ENCODE measurements around the gene CFAP53. TPM values are rescaled to one million over a fixed set of nuclear protein-coding genes. Genes with fewer than 3 reads are reported as not detected.
"Not testable (repeated sequence)": the region's sequence is repeated elsewhere in the genome, so short reads cannot be mapped to it uniquely, and the experiment has no call there.

Gene CFAP53, protein sequence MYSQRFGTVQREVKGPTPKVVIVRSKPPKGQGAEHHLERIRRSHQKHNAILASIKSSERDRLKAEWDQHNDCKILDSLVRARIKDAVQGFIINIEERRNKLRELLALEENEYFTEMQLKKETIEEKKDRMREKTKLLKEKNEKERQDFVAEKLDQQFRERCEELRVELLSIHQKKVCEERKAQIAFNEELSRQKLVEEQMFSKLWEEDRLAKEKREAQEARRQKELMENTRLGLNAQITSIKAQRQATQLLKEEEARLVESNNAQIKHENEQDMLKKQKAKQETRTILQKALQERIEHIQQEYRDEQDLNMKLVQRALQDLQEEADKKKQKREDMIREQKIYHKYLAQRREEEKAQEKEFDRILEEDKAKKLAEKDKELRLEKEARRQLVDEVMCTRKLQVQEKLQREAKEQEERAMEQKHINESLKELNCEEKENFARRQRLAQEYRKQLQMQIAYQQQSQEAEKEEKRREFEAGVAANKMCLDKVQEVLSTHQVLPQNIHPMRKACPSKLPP
- total RNA-seq: not detected
- long read RNA-seq: 0 reads

DNA sequence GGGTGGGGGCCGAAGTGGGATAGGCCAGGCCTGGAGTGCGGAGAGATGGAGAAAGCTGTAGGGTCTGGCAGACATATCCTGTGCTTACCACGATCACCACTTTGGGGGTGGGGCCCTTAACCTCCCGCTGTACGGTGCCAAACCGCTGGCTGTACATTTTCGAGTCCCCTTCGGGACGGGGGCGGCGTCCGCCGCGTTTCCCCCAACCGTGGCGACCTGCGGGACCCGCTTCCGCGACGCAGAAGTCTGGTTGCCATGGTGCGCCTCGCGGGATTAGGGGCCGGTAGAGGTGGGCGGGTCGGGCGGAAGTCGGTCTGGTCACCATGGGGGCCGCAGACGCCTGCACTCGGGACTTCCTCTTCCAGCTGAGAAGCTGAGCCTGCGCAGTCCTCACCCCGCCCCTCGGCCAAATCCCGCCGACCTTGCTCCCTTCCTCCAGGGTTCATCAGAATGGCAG is at the start of gene CFAP53:
Gene CFAP53, minus strand, starts transcription at position 248 of the 457 bp plus-strand sequence. Its CDS starts 91 bp downstream, at position 157.
- intact Hi-C loops (cut with micrococcal nuclease): no loop called here
- ATAC-seq: peak; percentile 96

DNA sequence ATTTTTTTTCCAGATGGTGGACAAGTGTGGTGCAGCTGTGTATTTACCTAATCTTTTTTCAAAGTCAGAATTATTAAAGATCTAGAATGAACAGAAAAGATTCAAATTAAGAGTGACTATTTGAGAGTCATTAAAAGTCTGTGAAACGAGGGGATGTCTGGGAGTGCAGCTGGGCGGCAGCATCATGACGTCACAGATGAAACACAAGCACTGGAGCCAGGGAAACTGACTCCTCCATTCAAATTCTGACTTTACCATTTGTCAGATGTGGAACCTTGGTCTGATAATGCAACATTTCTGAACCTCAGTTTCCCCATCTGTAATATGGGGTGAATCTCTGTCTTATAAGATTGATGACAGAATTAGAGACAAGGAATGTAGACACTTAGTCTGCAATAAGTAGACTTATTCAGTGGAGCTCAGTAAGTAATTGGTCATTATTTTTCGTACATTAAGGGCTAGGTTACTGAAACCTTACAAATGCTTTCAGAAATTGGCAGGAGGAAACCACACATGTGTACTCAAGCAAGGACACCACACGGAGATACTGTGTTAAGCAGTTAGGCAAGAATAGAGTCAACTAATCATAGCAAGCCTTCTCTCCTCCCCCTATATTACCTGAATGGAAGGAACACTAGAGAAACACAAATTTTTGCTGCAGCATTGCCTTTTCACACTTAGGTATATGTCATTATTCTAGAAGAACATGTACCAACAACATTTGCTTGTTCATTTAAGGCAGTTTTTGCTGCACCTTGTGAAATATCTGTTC is 49.0 kb upstream of the CFAP53 start:
- intact Hi-C loops (cut with micrococcal nuclease): no loop called here
- ATAC-seq (no peak), DNase-seq (no peak)

More for the DNA sequence above, at the start of gene CFAP53:
- DNase-seq: peak; percentile 96

DNA sequence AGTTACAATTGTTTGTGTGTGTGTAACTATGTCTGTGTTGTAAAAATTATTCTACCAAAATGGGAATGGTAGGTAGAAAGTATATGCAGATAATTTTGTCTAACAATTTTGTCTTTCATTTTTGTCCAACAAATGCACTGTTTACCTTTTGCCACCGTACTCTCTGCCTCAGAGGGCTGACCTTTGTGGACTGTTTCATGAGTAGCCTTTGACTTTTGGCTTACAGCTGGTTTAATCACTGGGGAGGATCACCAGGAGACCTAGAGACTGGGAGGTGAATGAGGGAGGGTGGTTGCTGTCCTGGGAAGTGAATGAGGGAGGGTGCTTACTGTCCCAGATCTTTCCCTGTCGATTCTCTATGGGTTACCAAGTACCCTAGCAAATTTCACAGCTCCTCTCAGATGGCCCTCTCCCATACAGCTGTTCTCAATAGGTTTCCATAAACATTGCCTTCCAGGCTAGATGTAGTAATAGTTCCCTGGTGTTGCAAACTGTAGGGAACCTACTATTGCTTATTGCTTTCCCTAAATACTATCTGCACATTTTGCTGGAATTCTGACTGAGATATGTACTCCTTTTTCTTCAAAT is 47.7 kb upstream of the CFAP53 start:
- ATAC-seq (no peak), DNase-seq (no peak)
- intact Hi-C loops (cut with micrococcal nuclease): no loop called here

DNA sequence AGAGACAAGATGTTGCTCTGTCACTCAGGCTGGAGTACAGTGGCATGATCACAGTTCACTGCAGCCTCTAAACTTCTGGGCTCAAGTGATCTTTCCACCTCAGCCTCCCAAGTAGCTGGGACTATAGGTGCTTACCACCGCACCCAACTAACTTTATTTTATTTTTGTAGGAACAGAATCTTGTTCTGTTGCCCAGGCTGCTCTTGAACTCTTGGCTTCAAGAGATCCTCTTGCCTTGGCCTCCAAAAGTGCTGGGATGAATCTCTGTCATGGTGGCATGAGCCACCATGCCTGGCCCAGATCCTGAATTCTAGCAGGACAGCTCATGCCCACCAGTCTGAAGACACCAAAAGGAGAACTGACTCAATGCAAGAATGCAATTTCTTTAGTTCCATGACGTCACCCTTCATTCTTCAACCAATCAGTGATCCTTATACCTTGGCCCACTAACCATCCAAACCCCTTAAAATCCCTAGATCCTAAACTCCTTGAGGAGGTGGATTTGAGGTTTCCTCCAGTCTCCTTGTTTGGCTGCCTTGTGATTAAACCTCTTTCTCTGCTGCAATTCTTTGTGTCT is 46.8 kb upstream of the CFAP53 start:
- intact Hi-C loops (cut with micrococcal nuclease): no loop called here
- ATAC-seq (no peak), DNase-seq (no peak)

DNA sequence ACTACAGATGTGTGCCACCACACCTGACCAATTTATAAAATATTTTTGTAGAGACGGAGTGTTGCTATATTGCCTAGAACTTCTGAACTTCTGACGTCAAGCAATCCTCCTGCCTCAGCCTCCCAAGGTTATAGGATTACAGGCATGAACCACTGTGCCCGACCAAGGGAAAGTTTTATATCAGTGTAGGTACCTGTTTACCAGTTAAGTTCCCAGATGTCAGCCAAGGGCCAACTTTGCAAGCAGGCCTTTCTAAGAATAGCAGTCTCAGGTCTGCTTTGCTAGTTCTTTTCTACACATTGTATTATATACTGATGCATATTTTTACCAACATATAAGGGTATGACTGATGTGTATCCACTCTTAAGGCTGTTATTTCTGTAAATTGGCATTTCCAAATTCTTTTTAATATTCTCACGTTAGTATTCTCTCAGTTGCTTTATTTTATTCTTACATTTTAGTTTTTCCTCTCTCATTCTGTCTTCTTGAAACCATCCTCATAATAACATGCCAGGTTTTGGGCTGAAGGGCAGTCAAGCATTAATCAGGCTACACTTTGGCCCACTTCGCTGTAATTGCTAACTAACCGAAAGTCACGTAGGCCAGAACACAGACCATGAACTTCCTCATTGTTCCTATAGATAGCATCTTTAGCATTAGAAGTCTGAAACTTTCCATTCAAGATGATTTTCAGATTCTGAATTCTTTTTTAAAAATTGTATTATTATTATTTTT is 46.2 kb upstream of the CFAP53 start:
- DNase-seq: no peak
- intact Hi-C loops (cut with micrococcal nuclease): no loop called here
- ATAC-seq: no peak

DNA sequence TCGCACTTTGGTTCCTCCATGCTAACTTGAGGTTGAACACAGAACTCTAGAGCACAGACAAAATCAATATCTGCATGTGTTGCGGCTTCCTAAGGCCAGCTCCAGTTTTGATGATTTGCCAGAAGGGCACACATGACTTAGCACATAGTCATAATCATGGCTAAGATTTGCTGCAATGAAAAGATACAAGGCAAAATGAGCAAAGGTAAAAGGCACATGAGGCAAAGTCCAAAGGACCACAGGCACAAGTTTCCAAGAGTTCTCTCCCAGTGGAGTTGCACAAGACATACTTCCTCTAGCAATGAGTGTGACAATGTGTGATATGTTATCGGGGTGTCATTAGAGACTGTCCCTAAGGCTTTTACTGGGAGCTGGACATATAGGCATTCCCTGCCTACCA is 45.4 kb upstream of the CFAP53 start:
- intact Hi-C loops (cut with micrococcal nuclease): no loop called here
- no peak for ATAC-seq
- DNase-seq: no peak

DNA sequence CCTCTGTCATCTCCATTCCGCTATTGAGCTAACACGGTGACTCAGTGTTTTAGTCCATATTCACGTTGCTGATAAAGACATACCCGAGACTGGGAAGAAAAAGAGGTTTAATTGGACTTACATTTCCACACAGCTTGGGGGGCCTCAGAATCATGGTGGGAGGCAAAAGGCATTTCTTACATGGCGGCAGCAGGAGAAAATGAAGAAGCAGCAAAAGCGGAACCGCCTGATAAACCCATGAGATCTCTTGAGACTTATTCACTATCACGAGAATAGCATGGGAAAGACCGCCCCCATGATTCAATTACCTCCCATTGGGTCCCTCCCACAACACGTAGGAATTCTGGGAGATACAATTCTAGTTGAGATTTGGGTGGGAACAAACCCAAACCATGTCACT is 43.8 kb upstream of the CFAP53 start:
- DNase-seq (no peak), ATAC-seq (no peak)
- intact Hi-C loops (cut with micrococcal nuclease): no loop called here

DNA sequence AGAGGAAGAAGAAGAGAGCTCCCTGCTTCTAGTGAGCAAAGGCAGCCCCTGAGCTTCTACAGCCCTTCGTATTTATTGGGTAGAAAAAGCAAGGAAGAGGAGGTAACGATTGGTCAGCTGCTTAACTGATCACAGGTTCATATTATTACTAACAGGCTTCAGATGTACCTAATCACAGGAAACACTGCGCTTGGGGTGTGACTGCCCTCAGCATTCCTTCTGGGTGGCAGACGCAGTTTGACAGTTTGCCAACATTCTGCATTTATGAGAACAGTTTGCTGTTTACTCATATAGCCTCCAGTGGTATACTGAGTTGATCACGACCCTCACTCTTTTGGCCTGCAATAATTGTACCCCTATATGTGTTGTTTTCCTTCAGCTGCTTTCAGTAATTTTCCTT is 42.6 kb upstream of the CFAP53 start:
- ATAC-seq; intact Hi-C loops (cut with micrococcal nuclease); DNase-seq: not testable (repeated sequence)

DNA sequence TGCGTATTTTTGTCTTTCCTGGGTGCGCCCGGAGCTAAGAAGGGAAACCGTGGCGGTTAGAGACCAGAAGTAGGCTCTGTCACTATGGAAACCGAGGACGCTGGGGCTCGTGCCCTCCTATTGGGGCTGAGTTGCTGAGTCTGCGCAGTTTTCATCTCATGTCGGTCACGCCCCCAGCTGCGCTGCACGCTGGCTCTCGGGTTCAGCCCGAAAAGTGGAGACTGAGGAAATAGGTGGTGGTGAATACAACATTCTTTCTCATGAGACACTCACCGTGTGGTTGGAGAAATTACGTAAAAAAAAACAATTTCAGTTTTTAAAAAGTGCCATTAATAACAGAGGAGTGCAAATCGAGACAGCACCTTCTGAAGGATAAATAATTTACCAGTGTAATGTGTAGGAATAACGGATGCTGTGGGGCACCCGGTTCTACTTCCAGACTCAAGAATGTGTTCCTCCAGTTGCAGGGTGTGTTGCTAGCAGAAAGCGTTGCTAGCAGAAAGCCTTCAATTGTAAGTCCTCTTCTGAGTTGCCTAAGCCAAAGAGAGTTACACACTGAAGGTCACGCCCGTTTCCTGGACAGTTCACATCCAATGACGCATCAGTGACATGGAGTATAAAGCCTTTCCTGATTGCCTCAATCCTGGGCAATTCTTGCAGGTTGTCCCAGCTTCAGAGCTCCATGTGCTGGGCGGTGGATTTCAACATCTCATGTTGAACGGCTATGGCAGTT is 41.6 kb upstream of the CFAP53 start:
- DNase-seq: peak; percentile 93
- intact Hi-C loops (cut with micrococcal nuclease): no loop called here
- peak; percentile 99 for ATAC-seq

DNA sequence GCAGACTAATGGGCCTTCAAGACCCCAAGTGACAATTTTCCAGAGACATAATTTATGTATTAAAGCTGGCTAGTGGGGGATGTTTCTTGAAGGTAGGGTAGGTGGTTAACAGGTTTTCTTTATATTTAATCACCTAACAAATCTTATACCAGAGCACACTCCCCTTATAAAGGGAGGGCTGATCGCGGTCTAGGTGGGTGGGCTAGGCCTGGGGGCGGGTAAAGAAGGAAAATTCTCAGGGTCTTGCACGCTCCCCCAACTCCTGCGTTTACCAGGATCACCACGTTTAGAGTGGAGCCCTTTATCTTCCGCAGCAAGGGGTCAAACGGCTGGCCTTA is 41.1 kb upstream of the CFAP53 start:
- DNase-seq (no peak), ATAC-seq (no peak)
- intact Hi-C loops (cut with micrococcal nuclease): no loop called here

DNA sequence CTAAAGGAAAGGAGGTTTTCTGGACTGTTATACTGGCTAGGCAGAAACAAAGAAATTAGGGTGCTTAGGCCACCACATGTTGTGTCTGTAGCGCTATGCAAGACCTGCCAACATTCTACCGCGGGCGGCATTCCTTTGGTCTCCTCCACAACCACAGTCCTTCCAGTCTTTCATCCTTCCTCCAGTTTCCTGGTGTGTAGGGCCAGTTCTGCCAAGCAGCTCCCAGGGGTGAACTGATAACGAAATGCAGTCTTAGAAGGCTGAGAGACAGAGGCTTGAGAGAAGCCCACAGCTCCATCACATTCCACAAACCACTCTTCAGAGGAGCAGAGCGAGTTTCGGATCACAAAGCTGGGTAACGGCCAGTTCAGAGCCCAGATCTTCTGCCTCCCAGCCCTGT is 40.6 kb upstream of the CFAP53 start:
- DNase-seq (no peak), ATAC-seq (no peak)
- intact Hi-C loops (cut with micrococcal nuclease): no loop called here

DNA sequence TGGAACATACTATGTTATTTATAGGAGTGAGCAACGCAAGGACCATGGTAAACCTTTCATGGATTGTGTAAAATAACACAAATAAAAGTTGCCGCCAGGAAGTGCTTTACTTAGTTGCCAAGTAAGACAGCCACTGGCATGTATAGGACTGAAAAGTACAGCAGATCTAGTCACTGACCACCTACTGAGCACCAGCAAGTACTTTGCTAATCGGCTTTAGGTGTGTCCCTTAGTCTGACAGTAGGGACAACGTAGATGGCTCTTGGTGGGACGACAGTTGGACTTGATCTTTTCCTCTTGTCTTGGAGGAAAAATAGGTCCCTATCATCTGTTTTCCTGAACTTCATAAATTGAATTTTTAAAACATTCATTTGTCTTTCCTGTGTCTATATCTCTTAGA is 34.8 kb upstream of the CFAP53 start:
- intact Hi-C loops (cut with micrococcal nuclease): no loop called here
- no peak for DNase-seq
- ATAC-seq: no peak

DNA sequence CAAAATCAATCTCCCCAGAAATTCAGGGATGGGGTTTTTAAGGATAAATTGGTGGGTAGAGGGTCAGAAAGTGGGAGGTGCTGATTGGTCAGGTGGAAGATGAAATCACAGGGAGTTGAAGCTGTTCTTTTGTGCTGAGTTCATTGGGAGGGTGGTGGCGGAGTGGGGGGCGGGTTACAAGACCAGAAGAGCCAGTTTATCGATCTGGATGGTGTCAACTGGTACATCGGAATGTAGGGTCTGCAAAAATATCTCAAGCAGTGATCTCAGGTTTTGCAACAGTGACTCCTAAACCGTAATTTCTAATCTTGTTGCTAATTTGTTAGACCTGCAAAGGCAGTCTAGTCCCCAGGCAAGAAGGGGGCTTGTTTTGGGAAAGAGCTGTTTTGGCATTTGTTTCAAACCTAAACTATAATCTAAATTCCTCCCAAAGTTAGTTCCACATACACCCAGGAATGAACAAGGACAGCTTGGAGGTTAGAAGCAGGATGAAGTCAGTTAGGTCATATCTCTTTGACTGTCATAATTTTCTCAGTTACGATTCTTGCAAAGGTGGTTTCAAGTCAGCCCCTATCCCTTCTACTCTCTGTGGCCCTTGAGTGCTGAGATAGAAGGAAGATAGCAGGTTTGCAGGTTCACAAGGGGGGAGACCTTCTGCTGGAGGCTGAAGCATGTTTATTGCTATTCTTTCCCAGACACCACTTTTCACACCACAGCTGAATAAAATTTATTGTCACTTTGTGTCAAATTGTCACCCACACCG is 33.5 kb upstream of the CFAP53 start:
- ATAC-seq: no peak
- intact Hi-C loops (cut with micrococcal nuclease): no loop called here

DNA sequence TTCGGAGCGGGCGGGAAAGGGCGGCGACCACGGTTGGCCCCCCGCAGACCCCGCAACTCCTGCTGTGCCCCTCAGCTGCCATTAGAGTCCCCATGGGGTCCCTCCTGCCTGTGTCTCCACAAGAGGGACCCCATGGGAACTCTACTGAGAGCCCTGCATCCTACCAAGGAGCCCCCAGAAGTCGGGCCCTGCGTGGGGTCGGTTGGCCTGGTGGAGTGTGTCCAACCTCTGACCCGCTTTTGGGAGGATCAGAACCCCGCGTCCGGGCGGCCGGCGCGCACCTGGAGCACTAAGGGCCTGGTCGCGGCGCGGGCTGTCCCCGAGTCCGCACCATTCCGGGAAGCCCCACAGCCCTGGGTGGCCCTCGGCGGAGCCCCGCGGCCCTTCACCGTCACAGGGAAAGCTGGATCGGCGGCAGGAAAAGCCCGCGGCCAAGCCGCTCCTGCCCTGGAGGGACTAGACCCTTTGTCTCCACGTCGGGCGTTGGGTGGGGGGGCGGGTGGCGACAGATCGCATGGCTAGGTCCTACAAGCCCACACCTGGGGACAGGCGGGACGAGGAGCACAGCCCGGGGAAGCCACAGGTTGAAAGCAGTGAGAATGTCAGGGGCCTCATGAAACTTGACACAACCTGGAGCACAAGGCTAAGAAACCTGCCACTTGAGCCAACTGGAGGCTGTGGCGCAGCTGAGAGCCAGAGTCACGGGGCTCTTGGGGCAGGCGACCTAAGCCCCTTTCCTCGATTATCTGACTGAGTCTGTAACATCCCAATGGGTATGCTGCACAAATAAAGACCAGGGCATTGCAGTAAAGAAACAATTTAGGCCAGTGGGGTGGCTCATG is 32.4 kb upstream of the CFAP53 start:
- ATAC-seq: peak; percentile 28
- intact Hi-C loops (cut with micrococcal nuclease): no loop called here
- DNase-seq: no peak

More for the DNA sequence above, 33.5 kb upstream of the CFAP53 start:
- no peak for DNase-seq

DNA sequence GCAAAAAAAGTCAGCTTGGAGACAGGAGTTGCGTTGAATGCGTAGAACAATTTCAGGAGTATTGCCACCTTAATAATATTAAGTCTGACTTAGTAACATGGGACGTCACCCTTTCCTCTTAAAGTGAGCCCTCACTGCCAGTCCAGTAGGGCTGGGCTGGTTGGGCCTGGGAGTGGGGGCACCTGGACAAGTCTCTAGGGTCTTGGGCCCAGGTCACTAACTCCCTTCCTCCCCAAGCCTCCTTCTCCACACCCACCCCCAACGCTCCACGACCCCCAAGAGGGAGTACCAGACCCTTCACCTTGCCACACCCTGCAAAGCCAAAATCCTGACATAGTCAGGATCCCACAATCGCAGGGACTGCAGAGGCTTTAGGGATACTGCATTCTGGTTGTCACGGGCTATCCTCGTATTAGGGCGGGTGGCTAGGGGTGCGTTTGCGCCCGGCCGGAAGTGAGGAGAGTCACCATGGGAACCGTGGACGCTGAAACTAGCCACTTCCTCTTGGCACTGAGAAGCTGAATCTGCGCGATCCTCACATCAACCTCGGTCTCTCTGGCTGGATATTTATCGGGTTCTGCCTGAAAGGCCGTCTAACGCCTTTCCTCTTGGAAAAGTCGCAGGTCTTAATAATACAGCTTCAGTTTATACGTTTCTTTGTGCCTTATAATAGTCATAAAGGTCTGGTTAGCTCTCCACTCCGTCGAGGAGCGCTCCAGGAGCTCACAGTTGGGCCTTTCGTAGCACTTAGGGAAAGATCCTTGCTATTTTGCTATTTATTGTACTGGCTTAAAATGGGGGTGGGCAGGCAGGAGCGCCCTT is 31.5 kb upstream of the CFAP53 start:
- intact Hi-C loops (cut with micrococcal nuclease): no loop called here
- ATAC-seq (peak; percentile 96), DNase-seq (peak; percentile 81)

DNA sequence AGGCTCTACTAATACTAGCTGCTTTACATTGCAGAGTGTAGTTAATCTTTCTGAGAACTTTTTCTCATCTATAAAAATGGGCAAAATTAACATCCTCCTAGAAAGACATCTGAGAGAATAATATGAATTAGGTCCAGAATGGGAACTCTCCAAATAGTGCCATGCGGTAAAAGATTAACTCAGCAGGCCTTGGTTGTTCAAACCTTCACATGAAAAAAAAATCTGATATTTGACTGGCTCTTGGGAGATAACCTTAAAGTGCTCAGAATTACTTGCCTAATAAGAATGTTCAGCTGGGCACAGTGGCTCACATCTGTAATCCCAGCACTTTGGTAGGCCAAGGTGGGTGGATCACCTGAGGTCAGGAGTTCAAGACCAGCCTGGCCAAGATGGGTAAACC is 26.7 kb upstream of the CFAP53 start:
- DNase-seq (no peak), ATAC-seq (no peak)
- intact Hi-C loops (cut with micrococcal nuclease): no loop called here
